Thoracic aorta (tissue), 2 donors: ENCODE measurements around the gene GALNT7. TPM values are rescaled to one million over a fixed set of nuclear protein-coding genes. Genes with fewer than 3 reads are reported as not detected.
A peak's percentile ranks its signal among the peaks of the same experiment; 100 is the strongest.

ENCODE experiments used
- ATAC-seq: fragments of 150-250 bp; one replicate; pipeline ENCODE4 v1.8.0; 2017; ENCODE audit warnings: low read depth; ENCODE audit not compliant: insufficient number of reproducible peaks, low FRiP score
- DNase-seq: peaks from one replicate; pipeline ENCODE4 v3.0.0-alpha.2; 2020; ENCODE audit warnings: low spot score
- H3K27ac ChIP-seq, 2 donors: fragments of 200-600 bp; sonication (generic); 1 replicate in 1 of 2; 2 replicates in 1 of 2; pipeline ENCODE4 v1.5.1; 2016; ENCODE audit warnings: mild to moderate bottlenecking in 2 of 2, moderate library complexity in 2 of 2
- H3K27me3 ChIP-seq: fragments of 200-600 bp; sonication (generic); replicated peaks from 2 replicates; pipeline ENCODE4 v1.6.0; 2016; ENCODE audit warnings: mild to moderate bottlenecking; ENCODE audit not compliant: insufficient read depth
- H3K36me3 ChIP-seq: fragments of 200-600 bp; sonication (generic); one replicate; pipeline ENCODE4 v1.5.1; 2016
- H3K4me1 ChIP-seq, 2 donors: fragments of 200-600 bp; sonication (generic); 1 replicate in 1 of 2; 2 replicates in 1 of 2; pipeline versions ENCODE4 v1.5.1 to v1.6.0; 2016; ENCODE audit warnings: low read depth in 2 of 2, mild to moderate bottlenecking in 1 of 2; ENCODE audit not compliant: control insufficient read depth in 1 of 2
- H3K4me3 ChIP-seq: fragments of 200-600 bp; sonication (generic); 2 replicates; pipeline ENCODE4 v1.5.1; 2016; ENCODE audit warnings: mild to moderate bottlenecking
- H3K9me3 ChIP-seq: fragments of 200-600 bp; sonication (generic); 2 replicates; pipeline ENCODE4 v1.5.1; 2016
- CTCF ChIP-seq: fragments of 200-600 bp; sonication (generic); IDR thresholded peaks from one replicate; pipeline ENCODE4 v1.5.1; 2019; ENCODE audit warnings: antibody characterized with exemption
- total RNA-seq, 2 donors: library from RNA; depleted of rRNA; stranded (reverse); fragments of >200 nt; gene quantifications; one replicate each; pipeline versions ENCODE4 v1.1.0 to v1.2.3, GENCODE V29; 2016

Gene GALNT7
- total RNA-seq, 2 donors from 2014 or later, result 12.7 to 23.1 TPM

GRCh38 chr4:173347467-173347866, 178.9 kb downstream of the GALNT7 start:
- no peak for ATAC-seq
- no peaks in the 10 kb centered on the region for H3K27me3 ChIP-seq

GRCh38 chr4:173357939-173358338, 189.3 kb downstream of the GALNT7 start:
- TF ChIP-seq CTCF, result no peak
- no peak for DNase-seq
- no peaks in the 10 kb centered on the region for H3K4me1 ChIP-seq
- no peak for ATAC-seq
- no peaks in the 10 kb centered on the region for H3K27me3 ChIP-seq
- no peaks in the 10 kb centered on the region for H3K36me3 ChIP-seq
- no peak overlapping the region for H3K27ac ChIP-seq
- H3K9me3 ChIP-seq, result no peaks in the 10 kb centered on the region
- no peak overlapping the region for H3K4me3 ChIP-seq

More at GRCh38 chr4:173347467-173347866, 178.9 kb downstream of the GALNT7 start:
- H3K36me3 ChIP-seq, result no peaks in the 10 kb centered on the region
- no peak for DNase-seq
- H3K4me1 ChIP-seq, result no peaks in the 10 kb centered on the region
- H3K27ac ChIP-seq, result no peak overlapping the region
- H3K9me3 ChIP-seq, result no peaks in the 10 kb centered on the region
- H3K4me3 ChIP-seq, result no peak overlapping the region
- no peak for TF ChIP-seq CTCF

- H3K27me3 ChIP-seq, result no peaks in the 10 kb centered on the region
- H3K36me3 ChIP-seq, result no peaks in the 10 kb centered on the region
- no peaks in the 10 kb centered on the region for H3K4me1 ChIP-seq
- H3K4me3 ChIP-seq, result no peak overlapping the region
- no peaks in the 10 kb centered on the region for H3K9me3 ChIP-seq
- ATAC-seq (no peak), DNase-seq (no peak)
- TF ChIP-seq CTCF, result peak; percentile 22
- H3K27ac ChIP-seq, result no peak overlapping the region
Observed at GRCh38 chr4:173360587-173361221, 192.1 kb downstream of the GALNT7 start.

- no peaks in the 10 kb centered on the region for H3K27me3 ChIP-seq
- no peak overlapping the region for H3K27ac ChIP-seq
- no peak for TF ChIP-seq CTCF
- H3K36me3 ChIP-seq, result no peaks in the 10 kb centered on the region
- ATAC-seq (no peak), DNase-seq (no peak)
- peaks cover 8 to 10% of the 10 kb centered on the region in 2 donors for H3K4me1 ChIP-seq
- H3K4me3 ChIP-seq, result no peak overlapping the region
- no peaks in the 10 kb centered on the region for H3K9me3 ChIP-seq
Observed at GRCh38 chr4:173362666-173363065, 194.1 kb downstream of the GALNT7 start.

GRCh38 chr4:173365359-173365996, 196.9 kb downstream of the GALNT7 start:
- DNase-seq, result no peak
- no peak overlapping the region for H3K4me3 ChIP-seq
- peaks cover 8 to 24% of the 10 kb centered on the region in 2 donors for H3K4me1 ChIP-seq
- ATAC-seq, result no peak
- TF ChIP-seq CTCF, result no peak
- H3K27me3 ChIP-seq, result no peaks in the 10 kb centered on the region
- H3K27ac ChIP-seq, result no peak overlapping the region
- no peaks in the 10 kb centered on the region for H3K9me3 ChIP-seq
- no peaks in the 10 kb centered on the region for H3K36me3 ChIP-seq
